HG03565 (cell line): ENCODE results near the gene FGFR3.
"Not testable (repeated sequence)": the region's sequence is repeated elsewhere in the genome, so short reads cannot be mapped to it uniquely, and the experiment has no call there.

ENCODE experiments used
- ATAC-seq: cut with Tn5 transposase; IDR thresholded peaks from one replicate; pipeline ENCODE4 v1.9.1; 2021; ENCODE audit warnings: mild to moderate bottlenecking, moderate library complexity; ENCODE audit not compliant: unreplicated experiment

FGFR3 gene

GRCh38 chr4:1836650-1837049, 43.6 kb downstream of the FGFR3 start:
- ATAC-seq: no peak

GRCh38 chr4:1837069-1837468, 44.0 kb downstream of the FGFR3 start:
- no peak for ATAC-seq

- ATAC-seq: no peak
These were observed 46.2 kb downstream of the FGFR3 start for GRCh38 chr4:1839282-1839681.

DNA sequence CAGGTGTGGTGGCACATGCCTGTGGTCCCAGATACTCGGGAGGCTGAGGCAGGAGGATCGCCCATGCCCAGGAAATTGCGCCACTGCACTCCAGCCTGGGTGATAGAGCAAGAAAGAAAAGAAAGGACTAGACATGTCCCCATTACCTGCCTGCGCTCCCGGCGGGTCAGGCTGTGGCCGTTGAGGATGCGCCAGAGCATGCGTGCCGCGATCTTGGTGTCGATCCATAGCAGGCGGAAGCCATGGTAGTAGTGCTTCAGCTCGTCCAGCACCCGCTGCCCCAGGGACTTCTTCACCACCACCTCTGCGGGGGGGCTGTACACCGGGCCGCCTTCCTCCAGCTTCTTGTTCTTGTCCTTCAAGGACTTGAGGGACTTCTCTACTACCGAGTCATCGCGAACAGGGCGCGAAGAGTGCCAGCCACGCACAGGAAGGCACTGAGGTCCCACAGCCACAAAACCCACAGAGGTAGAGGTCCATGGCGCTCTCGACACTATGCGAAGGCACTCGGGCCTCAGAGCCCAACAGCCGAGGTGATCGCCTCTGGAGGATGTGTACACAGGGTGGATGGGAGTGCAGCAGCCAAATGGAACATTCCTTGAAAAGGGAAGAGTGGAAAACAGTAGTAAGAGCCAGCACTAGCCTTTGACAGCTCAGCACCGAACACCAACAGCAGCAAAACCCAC, 48.3 kb downstream of the FGFR3 start:
- ATAC-seq: no peak

GRCh38 chr4:1841887-1842210, 48.8 kb downstream of the FGFR3 start:
- no peak for ATAC-seq

DNA sequence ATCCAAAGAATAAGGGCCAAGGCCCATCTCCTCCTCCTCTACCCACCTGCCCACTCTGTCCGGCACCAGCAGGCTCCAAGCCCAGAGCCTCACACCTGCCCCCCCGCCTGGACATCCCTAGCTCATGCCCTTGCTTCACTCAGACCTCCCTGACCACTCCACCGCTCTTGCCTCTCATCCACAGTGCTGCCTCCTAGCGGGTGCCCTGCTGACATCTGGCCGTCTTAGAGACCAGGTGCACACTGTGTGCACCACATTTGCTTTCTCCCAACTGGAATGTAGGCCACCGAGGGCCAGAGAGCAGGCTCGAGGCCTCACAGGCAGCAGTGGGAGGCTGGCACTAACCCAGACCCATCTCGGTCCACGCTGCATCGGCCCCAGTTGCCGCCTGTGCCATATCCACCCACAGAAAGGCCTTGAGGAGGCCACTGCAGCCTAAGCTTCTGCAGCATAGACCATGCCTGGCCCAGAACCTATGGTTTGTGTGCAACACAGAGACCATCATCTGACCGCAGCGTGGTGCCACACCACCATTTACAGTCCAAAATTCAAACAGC, 49.3 kb downstream of the FGFR3 start:
- no peak for ATAC-seq

DNA sequence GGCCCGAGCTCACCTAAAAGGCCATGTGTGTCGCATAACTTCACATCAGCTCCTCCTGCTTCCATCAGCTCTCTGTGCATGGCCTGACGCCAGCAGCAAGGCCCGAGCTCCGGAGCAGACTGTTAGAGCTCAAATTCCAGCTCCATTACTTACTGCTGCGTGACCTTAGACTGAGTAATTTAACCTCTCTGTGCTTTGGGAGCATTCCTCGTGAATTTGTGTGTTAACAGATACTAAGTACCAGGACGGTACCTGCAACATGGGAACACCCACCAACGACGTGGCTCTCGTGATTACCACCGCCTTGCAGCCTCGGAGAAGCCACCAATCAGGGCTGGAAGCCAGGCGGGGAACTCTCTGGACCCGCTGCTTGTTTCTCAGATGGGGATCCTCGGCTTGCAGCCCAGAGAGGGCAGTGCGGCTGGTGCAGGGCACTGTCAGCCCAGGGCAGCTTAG, 49.9 kb downstream of the FGFR3 start:
- ATAC-seq: no peak

GRCh38 chr4:1843852-1844251, 50.8 kb downstream of the FGFR3 start:
- no peak for ATAC-seq

GRCh38 chr4:1844618-1845017, 51.5 kb downstream of the FGFR3 start:
- ATAC-seq: not testable (repeated sequence)

DNA sequence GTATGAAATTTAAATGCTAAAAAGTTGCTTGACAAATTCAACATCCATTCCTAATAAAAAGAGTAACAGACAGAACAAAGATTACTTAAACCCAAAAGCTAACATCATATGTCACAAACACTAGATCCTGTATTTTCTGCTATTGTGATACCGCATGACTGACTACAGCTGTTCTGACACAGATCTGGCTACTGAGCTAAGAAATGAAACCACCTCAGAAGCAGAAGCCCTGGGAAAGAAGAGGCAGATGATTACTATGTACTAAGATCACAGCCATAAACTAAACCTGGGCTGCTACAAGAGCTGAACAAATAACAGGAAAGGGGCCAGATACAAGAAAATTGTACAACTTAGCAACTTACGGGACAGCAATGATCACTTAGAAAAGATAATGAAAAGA, 53.5 kb downstream of the FGFR3 start:
- ATAC-seq: no peak

DNA sequence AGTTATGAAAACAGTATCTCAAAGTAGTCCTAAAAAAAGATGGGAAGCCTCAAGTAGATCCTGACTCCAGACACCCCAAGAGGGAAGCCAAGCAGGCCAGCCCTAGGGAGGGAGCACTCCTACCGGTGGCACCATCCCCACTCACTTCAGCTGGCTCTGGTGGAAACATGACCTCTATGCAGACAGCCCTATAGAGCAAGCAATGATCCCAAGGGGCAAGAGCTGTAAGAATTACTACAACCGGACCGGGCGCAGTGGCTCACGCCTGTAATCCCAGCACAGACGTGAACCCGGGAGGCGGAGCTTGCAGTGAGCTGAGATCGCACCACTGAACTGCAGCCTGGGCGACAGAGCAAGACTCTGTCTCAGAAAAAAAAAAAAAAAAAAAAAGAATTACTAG, 57.2 kb downstream of the FGFR3 start:
- no peak for ATAC-seq

DNA sequence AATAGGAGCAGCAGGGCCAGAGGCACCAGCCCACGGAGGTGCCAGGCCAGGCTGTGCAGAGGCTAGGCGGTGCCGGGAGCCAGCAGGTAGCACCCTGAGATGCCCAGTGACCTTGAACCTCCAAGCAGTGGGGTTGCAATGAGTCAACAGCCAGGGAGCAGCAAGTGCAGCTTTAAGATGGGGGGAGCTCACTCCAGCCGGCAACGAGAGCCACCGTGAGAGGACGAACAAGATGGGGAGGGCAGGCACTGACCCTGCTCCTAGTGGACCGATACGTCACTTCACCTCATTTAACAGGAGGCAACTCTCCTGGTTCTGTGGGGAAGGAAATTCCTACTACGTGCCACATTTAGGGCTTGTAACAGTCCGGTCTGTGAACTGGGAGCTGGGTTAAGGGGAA, 58.1 kb downstream of the FGFR3 start:
- ATAC-seq: no peak

GRCh38 chr4:1851575-1852410, 58.7 kb downstream of the FGFR3 start:
- no peak for ATAC-seq

DNA sequence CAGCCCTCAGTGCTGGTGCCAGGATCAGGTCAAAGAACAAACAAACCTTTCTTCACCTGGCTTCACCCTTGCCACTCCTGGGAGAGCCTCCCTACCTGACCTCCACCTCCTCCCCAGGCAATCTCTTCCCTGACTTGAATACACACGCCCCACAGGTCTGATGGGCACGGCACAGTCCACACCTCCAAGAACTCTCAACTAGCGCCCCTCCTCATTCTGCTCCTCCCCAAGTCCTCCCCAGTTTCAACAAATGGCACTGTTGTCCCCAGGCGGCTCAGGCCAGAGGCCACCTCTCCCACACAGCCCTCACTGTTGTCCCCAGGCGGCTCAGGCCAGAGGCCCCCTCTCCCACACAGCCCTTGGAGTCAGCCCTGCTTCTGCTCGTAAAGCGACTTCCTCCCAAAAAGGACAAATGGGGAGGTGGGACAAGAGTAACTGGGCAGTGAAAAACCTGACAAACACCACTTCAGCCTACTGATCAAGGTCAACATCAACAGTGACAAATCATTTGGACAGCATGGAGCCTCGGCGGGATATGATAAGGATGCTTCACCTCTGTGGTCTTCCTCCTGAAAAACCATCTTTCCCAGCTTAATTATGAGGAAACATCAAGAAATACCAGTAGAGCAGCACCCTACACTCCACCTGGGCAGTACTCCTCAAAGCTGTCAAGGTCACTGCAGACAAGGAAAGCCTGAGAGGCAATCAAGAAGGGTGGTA, 60.0 kb downstream of the FGFR3 start:
- ATAC-seq: no peak

DNA sequence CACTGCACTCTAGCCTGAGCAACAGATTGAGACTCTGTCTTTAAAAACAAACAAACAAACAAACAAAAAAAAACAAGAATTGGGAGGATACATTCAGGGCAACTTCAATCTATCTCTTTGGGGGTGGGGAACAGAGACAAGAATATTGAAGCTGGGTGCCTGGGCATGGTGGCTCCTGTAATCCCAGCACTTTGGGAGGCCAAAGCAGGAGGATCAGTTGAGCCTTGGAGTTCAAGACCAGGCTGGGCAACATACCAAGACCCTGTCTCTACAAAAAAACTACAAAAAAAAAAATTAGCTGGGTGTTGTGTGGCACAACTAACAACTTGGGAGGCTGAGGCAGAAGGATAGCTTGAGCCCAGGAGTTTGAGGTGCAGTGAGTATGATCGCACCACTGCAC, 61.7 kb downstream of the FGFR3 start:
- ATAC-seq: no peak

GRCh38 chr4:1855333-1856070, 62.4 kb downstream of the FGFR3 start:
- ATAC-seq: peak; percentile 2

DNA sequence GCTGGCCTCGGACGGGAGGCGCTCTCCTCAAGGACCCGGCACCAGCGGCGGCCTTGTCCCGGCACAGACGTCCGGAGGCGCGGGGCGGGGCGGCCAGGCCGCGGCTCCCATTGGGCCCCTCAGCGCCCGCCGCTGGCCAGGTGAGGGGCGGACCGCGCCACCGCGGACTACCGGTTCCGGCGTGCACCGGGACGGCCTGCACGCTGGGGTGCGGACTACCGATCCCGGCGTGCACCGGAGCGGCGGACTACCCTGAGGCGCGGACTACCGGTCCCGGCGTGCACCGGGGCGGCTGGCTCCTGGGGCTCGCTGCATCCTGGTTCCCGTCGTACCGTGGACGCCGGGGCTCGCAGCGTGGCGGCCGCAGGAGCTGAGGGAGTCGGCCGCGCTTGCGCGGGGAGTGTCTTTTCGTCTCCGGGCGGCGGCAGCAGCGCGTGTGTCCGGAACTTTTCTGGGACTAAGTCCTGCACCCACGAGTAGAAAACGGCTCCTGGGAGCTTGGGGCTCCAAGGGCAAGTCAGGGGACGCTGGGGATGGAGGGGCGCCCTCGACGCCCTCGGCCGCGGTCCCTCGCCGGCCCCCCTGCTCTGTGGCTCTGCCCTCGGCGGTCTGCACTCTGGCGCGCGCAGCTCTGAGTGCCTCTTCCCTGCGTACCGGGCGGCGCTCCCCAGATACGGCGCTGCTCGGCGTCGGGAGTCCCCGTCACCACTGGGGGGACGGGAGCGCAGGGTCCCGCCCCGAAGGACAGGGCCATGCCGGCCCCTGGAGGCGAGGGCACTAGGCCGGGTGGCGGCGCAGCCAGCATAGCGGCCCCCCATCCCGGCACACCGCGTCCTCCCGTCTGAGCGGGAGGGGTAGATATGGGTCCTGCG, 63.2 kb downstream of the FGFR3 start, which contains the start of gene LETM1:
Gene LETM1, minus strand, starts transcription at position 86 of the 872 bp plus-strand sequence. CDS start 206 bp downstream, outside the sequence.
- peak; percentile 79 for ATAC-seq

- no peak for ATAC-seq
These were observed 64.0 kb downstream of the FGFR3 start for GRCh38 chr4:1856943-1857699.

- ATAC-seq: no peak
These were observed 64.8 kb downstream of the FGFR3 start for GRCh38 chr4:1857931-1858330.
